Right cardiac atrium (tissue), 5 donors: Measurements from ENCODE around the gene GRAMD4. TPM values are rescaled to one million over a fixed set of nuclear protein-coding genes. Genes with fewer than 3 reads are reported as not detected.

ENCODE experiments used
- ATAC-seq, 2 donors: fragments of 200-7000 bp; cut with Tn5 transposase; one replicate each; pipeline versions ENCODE4 v1.8.0 to v1.9.1; 2020; ENCODE audit warnings: moderate library complexity in 2 of 2, mild to moderate bottlenecking in 1 of 2
- DNase-seq, 3 donors: peaks; one replicate each; pipeline ENCODE4 v3.0.0-alpha.2; 2020
- H3K27ac ChIP-seq: one replicate; pipeline ENCODE4 v1.5.1; 2013; ENCODE audit warnings: mild to moderate bottlenecking, low read length, control low read depth, moderate library complexity
- H3K27me3 ChIP-seq: one replicate; pipeline ENCODE4 v1.6.1; 2013; ENCODE audit not compliant: control insufficient read depth, insufficient read depth
- H3K4me1 ChIP-seq: one replicate; pipeline ENCODE4 v1.6.1; 2013; ENCODE audit warnings: low read length; ENCODE audit not compliant: control insufficient read depth, insufficient read depth
- H3K4me3 ChIP-seq: one replicate; pipeline ENCODE4 v1.5.1; 2013; ENCODE audit warnings: low read length, control low read depth
- H3K9me3 ChIP-seq: one replicate; pipeline ENCODE4 v1.6.1; 2013; ENCODE audit warnings: low read length; ENCODE audit not compliant: control insufficient read depth
- WGBS: extraction: QIAGEN DNeasy Blood & Tissue Kit; methylation state at CpG from one replicate; pipeline ENCODE4 v1.1.7; 2013; 5-methylcytosine and 5-hydroxymethylcytosine counted together
- intact Hi-C, 4 donors: fragments of 100-400 bp; cut with DNase I; formaldehyde crosslinking; loops; one replicate each; pipeline versions ENCODE4 v1.11.0 to v1.14.0; 2022 to 2023
- polyA plus RNA-seq: library from polyadenylated mRNA; stranded (reverse); fragments of 200-250 nt; gene quantifications from one replicate; pipeline ENCODE4 v1.2.3, GENCODE V29; 2013
- total RNA-seq, 4 donors: library from RNA; stranded (reverse); fragmentation: NEBNext Ultra II Directional; extraction: Animal tissue kit (Norgen Biotek cat#: 25700); gene quantifications; one replicate each; pipeline ENCODE4 v1.2.1, GENCODE V29; 2021
- donor health status: healthy with polysubstance abuse.
- donor health status: DM: no; HTN: yes; CAD: no.
- donor health status: DM: no; HTN: no; CAD: no.
- donor health status: DM: no; HTN: yes; CAD: no; lungs with severe emphysema.
- donor health status: DM: yes; HTN: yes; CAD: no.

GRAMD4 gene
- total and polyA plus RNA-seq, 5 donors: 31.6 to 106 (median 81.5) TPM

DNA sequence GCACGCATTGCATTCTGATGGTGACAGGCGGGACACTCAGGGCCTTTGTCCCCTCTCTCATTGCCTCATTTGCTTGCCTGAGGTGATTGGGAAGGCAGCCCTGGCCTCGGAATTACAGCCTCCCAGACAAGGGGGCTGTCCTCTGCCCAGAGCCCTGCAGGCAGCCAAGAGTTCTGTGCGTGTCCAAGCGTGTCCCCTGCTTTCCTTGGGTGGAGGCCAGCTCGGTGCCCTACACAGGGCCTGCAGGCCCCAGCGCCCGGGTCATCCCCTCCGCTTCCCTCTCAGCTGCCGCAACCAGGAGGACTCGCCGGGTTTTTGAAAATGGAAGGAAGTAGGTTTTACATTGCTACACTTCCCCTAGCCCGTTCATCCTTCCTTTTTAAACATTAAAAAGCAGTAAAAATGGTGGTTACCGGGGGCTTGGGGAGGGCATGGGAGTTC, 1.9 kb downstream of the GRAMD4 start:
- Histone ChIP-seq H3K4me3 (no peak overlapping the region), H3K27me3 (no peaks in the 10 kb centered on the region), H3K9me3 (no peaks in the 10 kb centered on the region), H3K27ac (peak overlapping the region; percentile 26), H3K4me1 (peaks cover 28% of the 10 kb centered on the region)
- DNase-seq: peak; percentile 78 to 92 (median 90)
- WGBS: 54% methylated on average over 14 of the region's 14 CpGs
- ATAC-seq: peak; percentile 66 to 71
- intact Hi-C loops: no loop called here

DNA sequence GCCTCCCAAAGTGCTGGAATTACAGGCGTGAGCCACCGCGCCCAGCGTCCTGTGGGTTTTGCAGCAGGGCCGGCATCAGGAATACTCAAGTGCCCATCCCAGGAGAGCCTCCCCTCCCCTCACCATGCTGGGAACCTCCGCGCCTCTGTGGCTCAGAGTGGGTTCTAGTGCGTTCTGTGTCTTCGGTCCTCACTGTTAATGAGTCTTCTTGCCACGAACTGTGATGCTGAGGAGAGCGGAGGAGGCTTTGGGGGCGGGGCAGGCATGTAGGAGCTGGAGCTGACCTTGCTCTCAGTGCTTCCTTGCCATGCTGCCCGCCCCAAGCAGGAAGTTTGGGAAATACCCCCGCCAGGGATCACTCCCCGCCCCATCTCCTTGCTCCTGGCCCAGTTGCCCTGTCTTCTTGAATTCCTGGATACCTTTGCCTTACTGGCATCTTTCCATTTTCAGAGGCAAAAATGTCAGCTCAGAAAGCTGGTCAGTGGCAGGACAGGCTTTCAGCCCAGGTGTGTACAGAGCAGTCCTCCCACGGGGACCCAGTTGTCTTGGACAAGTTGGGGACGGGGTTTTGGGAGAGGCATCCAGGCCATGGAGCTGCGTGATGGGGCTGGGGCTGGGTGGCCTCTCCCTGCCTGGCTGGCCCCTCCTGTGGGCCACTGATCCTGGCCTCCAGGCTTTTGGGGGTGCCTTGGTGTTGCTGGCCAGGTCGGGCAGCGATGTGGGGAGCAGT, 5.1 kb downstream of the GRAMD4 start:
- Histone ChIP-seq H3K4me3 (no peak overlapping the region), H3K4me1 (peaks cover 9% of the 10 kb centered on the region), H3K27me3 (no peaks in the 10 kb centered on the region), H3K9me3 (no peaks in the 10 kb centered on the region), H3K27ac (no peak overlapping the region)
- ATAC-seq (no peak), DNase-seq (peak in 1 of 3 donors; percentile 48)
- 93% methylated on average over 20 of the region's 20 CpGs for WGBS
- intact Hi-C loops: no loop called here

DNA sequence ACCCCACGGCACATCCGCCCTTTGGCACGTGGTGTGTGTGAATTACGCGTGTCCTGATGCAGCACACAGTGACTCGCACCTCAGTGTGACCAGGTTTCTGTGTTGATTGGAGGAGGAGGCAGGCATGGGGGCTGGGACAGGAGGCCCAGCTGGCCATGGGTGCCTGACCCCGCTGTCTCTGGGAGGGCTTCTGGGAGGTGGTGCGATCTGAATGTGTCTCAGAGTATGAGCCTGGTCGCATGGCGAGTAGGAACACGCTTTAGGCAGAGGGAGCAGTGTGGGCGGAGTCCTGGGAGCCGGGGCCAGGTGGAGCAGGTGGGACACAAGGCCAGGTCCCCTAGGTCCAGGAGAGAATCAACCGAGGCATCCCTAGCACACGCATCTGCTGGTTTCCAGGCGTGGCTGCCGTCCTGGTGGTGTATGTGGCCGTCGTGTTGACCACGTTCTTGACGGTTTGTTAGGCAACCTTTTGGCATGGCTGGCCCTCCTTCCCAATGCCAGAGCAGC, 5.7 kb downstream of the GRAMD4 start:
- ATAC-seq (no peak), DNase-seq (peak in 2 of 3 donors; percentile 36 to 45)
- intact Hi-C loops: no loop called here
- 93% methylated on average over 21 of the region's 21 CpGs for WGBS
- Histone ChIP-seq H3K4me3 (no peak overlapping the region), H3K27ac (no peak overlapping the region), H3K9me3 (no peaks in the 10 kb centered on the region), H3K27me3 (no peaks in the 10 kb centered on the region), H3K4me1 (peaks cover 6% of the 10 kb centered on the region)

DNA sequence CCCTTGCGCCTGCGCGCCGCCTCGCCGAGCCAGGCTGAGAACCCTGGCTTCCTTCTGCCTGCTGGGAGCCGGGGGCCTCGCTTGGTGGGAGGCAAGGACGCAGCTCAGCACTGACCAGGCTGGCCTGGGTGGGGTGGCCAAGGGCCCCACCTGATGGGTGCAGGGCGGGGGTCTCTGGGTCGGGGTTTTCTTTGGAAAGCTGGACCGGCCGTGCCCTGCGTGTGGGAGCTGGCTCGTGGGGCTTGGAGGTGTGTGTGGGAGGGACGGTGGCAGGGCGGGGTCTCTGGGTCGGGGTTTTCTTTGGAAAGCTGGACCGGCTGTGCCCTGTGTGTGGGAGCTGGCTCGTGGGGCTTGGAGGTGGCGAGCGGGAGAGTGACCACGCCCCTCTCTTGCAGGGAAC, 6.2 kb downstream of the GRAMD4 start:
- no peaks in the 10 kb centered on the region for H3K9me3 ChIP-seq
- H3K4me1 ChIP-seq: peaks cover 6% of the 10 kb centered on the region
- H3K27me3 ChIP-seq: no peaks in the 10 kb centered on the region
- peak in 2 of 3 donors; percentile 44 to 54 for DNase-seq
- no peak overlapping the region for H3K27ac ChIP-seq
- 93% methylated on average over 23 of the region's 23 CpGs for WGBS
- no peak overlapping the region for H3K4me3 ChIP-seq
- intact Hi-C loops: no loop called here
- ATAC-seq: no peak

DNA sequence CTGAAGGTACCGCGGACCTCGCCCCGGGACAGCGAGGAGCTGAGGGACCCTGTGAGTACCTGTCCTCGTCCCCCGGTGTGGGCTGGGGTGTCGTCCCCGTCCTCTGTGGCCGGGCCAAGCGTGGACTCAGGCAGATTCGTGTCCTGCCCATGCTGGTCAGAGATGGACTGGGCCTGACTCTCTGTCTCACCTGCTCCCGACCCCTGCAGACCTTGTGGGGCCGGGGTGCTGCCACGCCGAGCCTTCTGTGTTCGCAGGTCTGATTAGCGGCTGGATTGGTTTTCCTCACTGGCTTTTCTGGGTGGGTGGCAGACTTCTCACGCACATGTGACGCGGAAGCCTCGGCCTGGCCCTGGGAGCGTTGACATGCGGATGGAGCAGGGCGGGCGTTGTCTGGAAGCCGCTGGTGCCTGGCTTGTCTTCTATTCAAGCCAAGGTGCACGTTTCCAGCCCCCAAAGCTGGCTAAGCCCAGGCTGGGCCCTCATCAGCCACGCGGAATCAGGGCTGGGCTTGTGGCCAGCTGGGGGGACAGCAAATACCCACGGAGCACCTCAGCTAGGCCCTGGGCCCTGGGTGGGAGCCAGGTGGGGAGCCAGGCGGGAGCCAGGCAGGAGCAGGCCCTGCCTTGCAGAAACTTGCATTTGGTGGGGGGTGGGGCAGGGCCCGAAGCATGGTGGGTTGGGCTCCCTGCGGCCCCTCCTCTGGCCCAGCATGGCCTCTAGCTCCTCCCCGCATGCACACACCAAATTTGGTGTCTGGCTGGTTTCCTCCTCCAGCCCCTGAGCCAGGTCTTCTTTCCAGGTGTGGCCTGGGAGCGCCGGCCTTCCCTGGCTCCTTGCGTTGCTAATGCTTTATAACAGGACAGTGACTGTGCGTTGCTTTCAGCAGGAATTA, 7.0 kb downstream of the GRAMD4 start:
- intact Hi-C loops: no loop called here
- ATAC-seq (peak in 1 of 2 donors; percentile 10), DNase-seq (peak in 2 of 3 donors; percentile 35 to 62)
- Histone ChIP-seq H3K27ac (no peak overlapping the region), H3K9me3 (no peaks in the 10 kb centered on the region), H3K4me1 (no peaks in the 10 kb centered on the region), H3K27me3 (no peaks in the 10 kb centered on the region), H3K4me3 (no peak overlapping the region)
- WGBS: 88% methylated on average over 39 of the region's 39 CpGs

DNA sequence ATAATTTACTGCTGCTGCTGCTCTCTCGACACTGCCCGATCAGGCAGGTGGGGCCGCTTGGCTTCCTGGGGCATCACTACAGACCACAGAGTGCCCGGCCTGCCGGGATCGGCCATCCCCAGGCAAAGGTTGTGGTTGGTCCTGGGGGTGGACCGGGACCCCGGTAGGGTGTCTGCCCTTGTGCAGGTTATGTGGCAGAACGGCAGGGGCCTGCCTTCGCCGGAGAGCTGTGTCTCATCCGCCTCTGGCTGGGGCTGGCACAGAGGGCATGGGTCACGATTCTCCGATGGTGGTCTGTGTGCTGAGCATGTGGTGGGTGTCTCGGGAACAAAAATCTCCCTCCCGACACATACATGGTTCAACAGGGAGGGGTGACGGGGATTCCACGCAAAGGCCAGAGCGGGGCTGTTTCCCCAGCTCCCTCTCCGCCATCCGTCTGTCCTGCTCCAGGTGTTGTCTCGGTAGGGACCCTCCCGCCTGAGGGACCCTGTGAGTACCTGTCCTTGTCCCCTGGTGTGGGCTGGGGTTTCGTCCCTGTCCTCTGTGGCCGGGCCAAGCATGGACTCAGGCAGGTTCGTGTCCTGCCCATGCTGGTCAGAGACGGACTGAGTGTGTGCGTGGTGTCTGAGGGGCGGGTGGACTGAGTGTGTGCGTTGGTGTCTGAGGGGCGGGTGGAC, 7.8 kb downstream of the GRAMD4 start:
- Histone ChIP-seq H3K9me3 (no peaks in the 10 kb centered on the region), H3K4me3 (no peak overlapping the region), H3K4me1 (no peaks in the 10 kb centered on the region), H3K27ac (no peak overlapping the region), H3K27me3 (no peaks in the 10 kb centered on the region)
- DNase-seq: peak in 1 of 3 donors; percentile 44
- intact Hi-C loops: no loop called here
- 96% methylated on average over 31 of the region's 31 CpGs for WGBS
- no peak for ATAC-seq

DNA sequence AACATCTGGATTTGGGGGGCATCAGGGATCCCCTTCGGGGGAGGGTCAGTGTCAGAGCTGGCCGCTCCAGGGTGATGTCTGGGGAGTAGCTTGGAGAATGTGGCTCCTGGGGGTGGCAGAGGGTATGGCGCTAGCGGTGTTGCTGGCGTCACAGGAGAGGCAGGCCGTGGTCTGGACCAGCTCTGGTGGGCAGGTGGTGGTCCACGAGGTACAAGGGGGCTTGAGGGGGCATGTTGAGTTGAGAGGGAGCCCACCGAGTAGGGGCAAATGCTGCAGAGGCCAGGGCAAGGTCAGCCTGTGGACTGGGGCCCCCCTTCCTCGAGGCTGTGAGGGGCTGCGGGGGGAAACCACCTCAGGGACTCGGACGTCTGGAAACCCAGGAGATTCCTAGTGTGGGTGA, 8.6 kb downstream of the GRAMD4 start:
- Histone ChIP-seq H3K4me3 (no peak overlapping the region), H3K9me3 (no peaks in the 10 kb centered on the region), H3K27ac (no peak overlapping the region), H3K27me3 (no peaks in the 10 kb centered on the region), H3K4me1 (no peaks in the 10 kb centered on the region)
- 91% methylated on average over 12 of the region's 12 CpGs for WGBS
- ATAC-seq (no peak), DNase-seq (peak in 1 of 3 donors; percentile 37)
- intact Hi-C loops: no loop called here

DNA sequence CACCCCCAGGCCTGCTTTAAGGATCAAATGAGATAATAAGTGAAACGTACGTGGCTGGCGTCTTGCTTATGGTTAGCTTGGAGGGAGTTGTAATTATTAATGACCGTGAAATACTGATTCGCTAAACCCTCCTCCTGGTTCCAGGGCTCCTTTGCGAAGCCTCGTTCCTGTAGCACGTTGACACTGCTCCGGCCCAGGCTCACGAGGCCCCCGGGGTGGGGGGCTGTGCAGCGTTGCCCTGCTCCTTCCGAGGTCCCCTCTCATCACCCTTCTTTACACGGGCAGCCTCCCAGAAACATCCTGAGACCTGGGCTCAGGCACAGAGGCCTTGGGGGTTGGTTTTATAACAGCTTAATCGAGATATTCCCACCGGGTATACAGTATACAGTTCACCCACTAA, 9.1 kb downstream of the GRAMD4 start:
- intact Hi-C loops: no loop called here
- no peak overlapping the region for H3K4me3 ChIP-seq

DNA sequence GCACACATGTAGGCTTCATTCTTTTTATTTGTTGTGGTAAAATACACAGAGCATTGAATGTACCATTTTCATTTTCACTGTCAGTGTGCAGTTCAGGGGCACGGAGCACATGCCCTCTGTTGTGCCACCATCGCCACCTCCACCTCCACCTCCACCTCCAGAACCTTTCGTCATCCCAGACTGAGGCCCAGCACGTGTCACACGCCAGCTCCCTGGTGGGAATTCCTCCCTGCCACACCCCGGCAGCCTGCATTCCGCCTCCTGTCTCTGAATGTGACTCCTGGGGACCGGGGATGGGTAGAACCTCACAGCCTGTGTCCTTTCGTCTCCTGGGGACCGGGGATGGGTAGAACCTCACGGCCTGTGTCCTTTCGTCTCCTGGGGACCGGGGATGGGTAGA, 10.9 kb downstream of the GRAMD4 start:
- no peaks in the 10 kb centered on the region for H3K9me3 ChIP-seq
- ATAC-seq (no peak), DNase-seq (peak in 1 of 3 donors; percentile 20)
- intact Hi-C loops: no loop called here
- WGBS: 90% methylated on average over 13 of the region's 13 CpGs
- H3K27me3 ChIP-seq: no peaks in the 10 kb centered on the region
- H3K4me3 ChIP-seq: no peak overlapping the region
- H3K4me1 ChIP-seq: no peaks in the 10 kb centered on the region
- H3K27ac ChIP-seq: no peak overlapping the region

More for the DNA sequence above, 9.1 kb downstream of the GRAMD4 start:
- Histone ChIP-seq H3K27me3 (no peaks in the 10 kb centered on the region), H3K27ac (no peak overlapping the region), H3K9me3 (no peaks in the 10 kb centered on the region), H3K4me1 (no peaks in the 10 kb centered on the region)
- WGBS: 87% methylated on average over 16 of the region's 16 CpGs
- peak in 2 of 3 donors; percentile 17 to 36 for DNase-seq
- ATAC-seq: no peak

DNA sequence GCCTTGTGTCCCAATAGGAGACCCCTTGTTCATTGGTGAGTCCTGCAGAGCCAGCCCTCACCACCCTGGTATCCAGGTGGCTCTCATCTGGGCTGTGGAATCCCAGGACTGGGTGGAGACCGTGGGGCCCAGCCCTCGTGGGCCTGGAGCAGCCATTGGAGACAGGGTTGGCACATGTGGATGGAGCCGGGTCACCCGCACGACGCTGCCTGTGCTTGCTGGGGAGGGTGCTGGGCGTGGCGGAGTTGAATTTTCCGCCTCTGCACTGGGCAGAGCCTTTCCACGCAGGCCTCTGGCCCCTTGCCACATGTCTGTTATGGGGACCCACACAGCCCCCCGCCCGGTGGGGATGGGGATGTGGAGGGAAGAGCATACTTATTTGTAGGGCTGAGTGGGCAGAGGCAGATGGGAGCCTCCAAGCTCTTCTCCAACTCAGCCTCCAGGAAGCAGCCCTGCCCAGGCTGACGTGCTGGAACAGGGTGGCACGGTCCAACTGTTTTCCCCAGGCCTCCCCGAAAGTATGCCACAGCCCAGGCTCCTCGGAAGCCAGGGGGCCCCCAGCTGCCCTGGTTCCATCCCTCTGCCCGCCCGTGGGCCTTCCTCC, 12.6 kb downstream of the GRAMD4 start:
- intact Hi-C loops: no loop called here
- no peak for ATAC-seq
- DNase-seq: peak in 2 of 3 donors; percentile 45 to 58
- H3K4me3 ChIP-seq: no peak overlapping the region
- H3K4me1 ChIP-seq: no peaks in the 10 kb centered on the region
- H3K9me3 ChIP-seq: no peaks in the 10 kb centered on the region
- no peak overlapping the region for H3K27ac ChIP-seq
- 85% methylated on average over 18 of the region's 18 CpGs for WGBS
- H3K27me3 ChIP-seq: no peaks in the 10 kb centered on the region
